D721Med (cell line): ENCODE measurements around the gene ABCD3.

Source experiments
- DNase-seq: peaks from one replicate; pipeline ENCODE4 v3.0.0; 2011; ENCODE audit warnings: low spot score; ENCODE audit not compliant: insufficient read length
- FAIRE-seq: peaks from 2 replicates; lab custom pipeline; 2011; peaks lifted over from hg19 to GRCh38; lab: Jason Lieb, UNC
- TF ChIP-seq, protein P1 (sequence below): IDR thresholded peaks from 2 replicates; pipeline ENCODE4 v1.5.1; 2012; ENCODE audit warnings: mild to moderate bottlenecking, control low read depth; ENCODE audit not compliant: insufficient read depth; ENCODE audit errors: missing control alignments

ABCD3 gene

DNA sequence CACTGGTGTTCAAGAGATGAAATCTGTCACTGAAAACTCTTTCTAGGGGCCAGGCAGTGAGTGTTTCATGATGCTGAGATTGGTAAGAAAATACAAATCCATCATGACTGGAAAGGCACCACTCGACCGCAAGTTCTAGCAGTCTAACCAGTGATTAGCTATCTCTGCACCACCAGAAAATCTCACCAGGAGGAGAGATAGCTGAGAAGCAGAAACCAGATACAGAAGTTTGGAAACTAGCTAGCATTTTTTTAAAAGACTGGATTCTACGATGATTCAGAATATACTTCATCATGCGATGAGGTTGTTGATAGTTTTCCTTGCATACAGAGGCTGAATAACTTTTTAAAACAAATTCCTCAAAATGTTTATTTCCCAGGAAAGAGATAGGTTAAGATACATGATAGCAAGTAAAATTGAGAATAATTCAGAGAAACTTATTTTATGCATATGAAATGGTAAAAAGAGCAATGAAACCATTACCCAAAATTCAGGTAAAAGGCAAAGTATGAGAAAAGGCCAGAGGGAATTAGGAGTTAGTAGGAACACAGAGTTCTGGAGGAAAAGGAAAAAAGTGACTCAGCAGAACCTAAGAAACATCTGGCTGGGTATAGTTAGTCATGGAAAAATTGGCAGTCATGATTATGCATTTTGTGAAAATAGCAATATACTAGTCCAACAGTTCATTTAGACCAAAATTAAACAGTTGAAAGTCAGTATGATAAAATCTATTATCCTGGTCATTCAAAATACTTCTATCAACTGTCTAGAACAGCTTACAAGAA, 126.7 kb downstream of the ABCD3 start:
- TF ChIP-seq, protein P1, sequence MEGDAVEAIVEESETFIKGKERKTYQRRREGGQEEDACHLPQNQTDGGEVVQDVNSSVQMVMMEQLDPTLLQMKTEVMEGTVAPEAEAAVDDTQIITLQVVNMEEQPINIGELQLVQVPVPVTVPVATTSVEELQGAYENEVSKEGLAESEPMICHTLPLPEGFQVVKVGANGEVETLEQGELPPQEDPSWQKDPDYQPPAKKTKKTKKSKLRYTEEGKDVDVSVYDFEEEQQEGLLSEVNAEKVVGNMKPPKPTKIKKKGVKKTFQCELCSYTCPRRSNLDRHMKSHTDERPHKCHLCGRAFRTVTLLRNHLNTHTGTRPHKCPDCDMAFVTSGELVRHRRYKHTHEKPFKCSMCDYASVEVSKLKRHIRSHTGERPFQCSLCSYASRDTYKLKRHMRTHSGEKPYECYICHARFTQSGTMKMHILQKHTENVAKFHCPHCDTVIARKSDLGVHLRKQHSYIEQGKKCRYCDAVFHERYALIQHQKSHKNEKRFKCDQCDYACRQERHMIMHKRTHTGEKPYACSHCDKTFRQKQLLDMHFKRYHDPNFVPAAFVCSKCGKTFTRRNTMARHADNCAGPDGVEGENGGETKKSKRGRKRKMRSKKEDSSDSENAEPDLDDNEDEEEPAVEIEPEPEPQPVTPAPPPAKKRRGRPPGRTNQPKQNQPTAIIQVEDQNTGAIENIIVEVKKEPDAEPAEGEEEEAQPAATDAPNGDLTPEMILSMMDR, result no peak
- DNase-seq (no peak), FAIRE-seq (no peak)

DNA sequence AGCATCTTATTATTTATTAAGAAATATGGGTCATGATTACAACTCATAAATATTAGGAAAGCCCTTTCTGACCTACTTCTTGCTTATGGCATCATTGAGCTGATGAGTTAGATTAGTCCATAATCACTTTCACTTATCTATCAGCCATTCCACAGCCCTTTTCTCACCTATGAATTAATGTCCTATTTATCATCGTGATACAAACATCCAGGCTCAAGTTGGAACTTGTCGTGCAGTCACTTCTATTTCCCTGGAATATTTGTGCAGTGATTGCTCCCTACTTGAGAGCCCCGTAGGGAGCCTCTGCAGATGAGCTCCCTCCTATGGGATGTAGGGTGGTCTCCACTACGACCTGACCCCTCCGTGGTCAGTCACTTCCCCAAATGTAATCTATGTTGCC, 131.5 kb downstream of the ABCD3 start:
- no peak for DNase-seq
- TF ChIP-seq, protein P1, result no peak
- FAIRE-seq, result no peak

DNA sequence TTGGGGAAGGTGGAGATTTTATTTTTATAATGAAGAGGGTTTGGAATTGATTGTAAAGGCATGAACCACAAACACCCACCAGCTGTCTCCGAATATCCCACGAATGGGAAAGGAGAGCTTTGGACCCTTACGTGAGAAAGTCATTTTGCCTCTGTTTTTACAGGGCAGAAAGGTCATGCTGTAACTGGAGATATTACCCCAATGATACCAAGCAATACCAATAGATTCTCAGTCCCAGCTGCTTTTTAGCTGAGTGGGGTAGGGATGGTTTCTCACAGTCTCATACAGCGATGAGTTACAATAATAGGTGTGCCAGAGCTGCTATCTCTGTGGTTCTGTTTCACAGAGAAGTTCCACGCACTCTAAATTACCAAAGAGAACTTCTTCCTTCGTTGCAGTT, 132.2 kb downstream of the ABCD3 start:
- TF ChIP-seq, protein P1, result no peak
- DNase-seq (no peak), FAIRE-seq (no peak)

GRCh38 chr1:94550800-94551241, 132.6 kb downstream of the ABCD3 start:
- DNase-seq, result no peak
- TF ChIP-seq, protein P1, result no peak
- FAIRE-seq, result no peak

DNA sequence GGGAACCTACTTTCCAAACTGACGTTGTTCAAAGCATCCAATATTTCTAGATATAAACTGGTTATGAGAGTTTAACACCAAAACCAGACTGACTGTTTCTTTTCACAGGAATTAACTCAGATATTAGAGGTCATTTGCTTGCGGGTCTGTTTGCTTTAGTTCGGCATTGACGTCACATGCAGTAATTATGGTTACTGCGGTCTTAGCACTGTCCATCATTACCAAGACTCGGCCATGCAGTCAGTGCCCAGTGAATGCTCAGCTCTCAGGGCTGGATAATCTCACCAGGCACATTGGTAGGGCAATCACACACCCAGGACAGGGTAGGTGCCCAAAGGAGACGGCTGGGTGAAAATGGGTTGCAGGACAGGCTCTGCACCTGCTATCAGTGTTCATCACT, 133.3 kb downstream of the ABCD3 start:
- DNase-seq, result no peak
- FAIRE-seq, result no peak
- TF ChIP-seq, protein P1, result no peak

DNA sequence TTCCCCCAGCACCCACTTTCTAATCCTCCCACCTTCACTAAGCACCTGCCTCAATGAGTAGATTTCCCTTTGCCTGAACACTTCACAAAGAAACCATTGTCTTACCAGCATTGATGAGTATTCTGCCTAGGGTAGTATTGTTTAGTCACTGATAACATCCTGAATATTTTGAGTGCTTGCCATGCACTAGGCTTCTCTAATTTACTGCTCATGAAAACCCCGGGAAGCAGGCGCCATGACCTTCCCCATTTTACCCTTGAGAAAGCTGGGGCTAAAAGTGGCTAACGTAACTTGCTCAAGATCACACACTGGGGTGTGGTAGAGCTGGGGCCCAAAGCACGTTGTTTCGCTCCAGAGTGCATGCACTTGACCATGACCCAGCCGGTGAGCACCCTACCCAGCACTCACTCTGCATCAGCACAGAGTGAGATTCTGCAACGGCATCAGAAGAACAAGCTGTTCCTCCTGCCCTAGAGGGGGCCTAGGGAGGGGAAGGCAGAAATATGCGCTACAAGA, 133.9 kb downstream of the ABCD3 start:
- DNase-seq (no peak), FAIRE-seq (no peak)
- TF ChIP-seq, protein P1, result no peak

DNA sequence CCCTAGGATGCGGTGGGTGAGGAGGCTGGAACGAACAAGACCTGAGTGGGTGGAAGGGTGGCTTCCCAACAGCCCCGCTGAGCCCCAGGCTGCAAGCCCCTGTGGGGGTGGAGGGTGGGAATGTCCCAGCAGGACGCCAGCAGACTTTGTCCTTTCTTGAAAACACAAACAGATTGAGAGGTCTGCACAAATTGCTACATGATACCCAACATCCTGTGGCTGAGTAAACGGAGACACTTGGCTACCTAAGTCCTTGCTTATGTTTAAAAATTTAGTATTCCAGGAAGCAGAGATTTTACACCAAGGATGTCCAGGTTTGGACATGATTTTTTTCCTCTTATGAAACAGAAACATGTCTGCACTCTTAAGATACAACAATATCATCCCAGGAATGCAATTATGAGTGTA, 135.1 kb downstream of the ABCD3 start:
- TF ChIP-seq, protein P1, result no peak
- FAIRE-seq, result no peak
- no peak for DNase-seq
